Spleen (tissue), 11 donors: ENCODE results near the gene CCDC88C. TPM values are rescaled to one million over a fixed set of nuclear protein-coding genes. Genes with fewer than 3 reads are reported as not detected.

Experiments
- DNase-seq: peaks from one replicate; pipeline ENCODE4 v3.0.0-alpha.2; 2020
- H3K27ac ChIP-seq, 8 donors: fragments of 200-600 bp; sonication (generic) in 7 of 8; 1 replicate in 4 of 8; 2 replicates in 4 of 8; pipeline versions ENCODE4 v1.5.0 to v1.8.0; 2016 to 2021; ENCODE audit warnings: inconsistent platforms in 4 of 8, mild to moderate bottlenecking in 4 of 8, moderate library complexity in 1 of 8
- H3K27me3 ChIP-seq, 7 donors: fragments of 200-600 bp; sonication (generic) in 6 of 7; replicated peaks in 1 of 7; 1 replicate in 4 of 7; 2 replicates in 3 of 7; pipeline versions ENCODE4 v1.5.0 to v1.8.0; 2016 to 2021; ENCODE audit warnings: inconsistent platforms in 3 of 7, mild to moderate bottlenecking in 1 of 7
- H3K36me3 ChIP-seq, 6 donors: fragments of 200-600 bp; sonication (generic) in 5 of 6; 1 replicate in 4 of 6; 2 replicates in 2 of 6; pipeline versions ENCODE4 v1.5.0 to v1.8.0; 2016 to 2021; ENCODE audit warnings: inconsistent platforms in 2 of 6
- H3K4me1 ChIP-seq, 6 donors: fragments of 200-600 bp; sonication (generic) in 5 of 6; 1 replicate in 3 of 6; 2 replicates in 3 of 6; pipeline versions ENCODE4 v1.5.0 to v1.8.0; 2016 to 2021; ENCODE audit warnings: inconsistent platforms in 3 of 6
- H3K4me3 ChIP-seq, 8 donors: fragments of 200-600 bp; sonication (generic) in 7 of 8; 1 replicate in 4 of 8; 2 replicates in 4 of 8; pipeline versions ENCODE4 v1.5.0 to v1.8.0; 2016 to 2021; ENCODE audit warnings: inconsistent platforms in 4 of 8, mild to moderate bottlenecking in 4 of 8, moderate library complexity in 2 of 8
- H3K9me3 ChIP-seq, 8 donors: fragments of 200-600 bp; sonication (generic) in 7 of 8; 1 replicate in 4 of 8; 2 replicates in 4 of 8; pipeline versions ENCODE4 v1.5.0 to v1.8.0; 2016 to 2021; ENCODE audit warnings: inconsistent platforms in 4 of 8
- POLR2A ChIP-seq, 3 donors: fragments of 450-650 bp; IDR thresholded peaks; one replicate each; pipeline ENCODE4 v1.5.1; 2017; ENCODE audit warnings: antibody characterized with exemption in 3 of 3, mild to moderate bottlenecking in 1 of 3
- POLR2AphosphoS5 ChIP-seq, 3 donors: sonication (generic); formaldehyde crosslinking; IDR thresholded peaks; one replicate each; pipeline ENCODE4 v1.5.1; 2017; ENCODE audit warnings: antibody characterized with exemption in 3 of 3
- WGBS, 5 donors: extraction: QIAGEN DNeasy Blood & Tissue Kit in 3 of 5; methylation state at CpG; one replicate each; pipeline versions ENCODE4 v1.1.5 to v1.1.7; 2013 to 2018; 5-methylcytosine and 5-hydroxymethylcytosine counted together
- intact Hi-C: fragments of 100-400 bp; cut with DNase I; formaldehyde crosslinking; loops from one replicate; pipeline ENCODE4 v1.15.0; 2023; ENCODE audit warnings: low total_unique reads
- polyA plus RNA-seq, 3 donors: library from polyadenylated mRNA; stranded (reverse); fragments of 200-250 nt; gene quantifications; one replicate each; pipeline ENCODE4 v1.2.1, GENCODE V29; 2013
- total RNA-seq, 7 donors: library from RNA; depleted of rRNA in 3 of 7; stranded (reverse); fragments of >200 nt in 3 of 7; fragmentation: NEBNext Ultra II Directional in 4 of 7; extraction: Animal tissue kit (Norgen Biotek cat#: 25700) in 4 of 7; gene quantifications; one replicate each; pipeline versions ENCODE4 v1.1.0 to v1.2.1, GENCODE V29; 2016 to 2021
- TF ChIP-seq, protein P1 (sequence below), 11 experiments: fragments of 200-600 bp in 7 of 11; fragments of 450-650 bp in 4 of 11; sonication (generic) in 4 of 11; IDR thresholded peaks in 8 of 11; conservative IDR thresholded peaks in 3 of 11; 1 replicate in 7 of 11; 2 replicates in 4 of 11; pipeline versions ENCODE4 v1.4.0 to v1.8.0; 2016 to 2021; ENCODE audit warnings: antibody characterized with exemption in 11 of 11, inconsistent platforms in 4 of 11, mild to moderate bottlenecking in 1 of 11
- donor health status: healthy with polysubstance abuse.
- donor health status: DM: no; HTN: no; CAD: no; lungs with moderate emphysema.
- donor health status: DM: no; HTN: no; CAD: no.
- donor health status: Bipolar disorder and iron deficiency.
- donor health status: healthy.
- donor health status: DM: no; HTN: no; CAD: no.
- donor health status: DM: yes; HTN: yes; CAD: no.

Gene CCDC88C
- total and polyA plus RNA-seq, 10 donors = 23.2 to 136 (median 101) TPM

DNA sequence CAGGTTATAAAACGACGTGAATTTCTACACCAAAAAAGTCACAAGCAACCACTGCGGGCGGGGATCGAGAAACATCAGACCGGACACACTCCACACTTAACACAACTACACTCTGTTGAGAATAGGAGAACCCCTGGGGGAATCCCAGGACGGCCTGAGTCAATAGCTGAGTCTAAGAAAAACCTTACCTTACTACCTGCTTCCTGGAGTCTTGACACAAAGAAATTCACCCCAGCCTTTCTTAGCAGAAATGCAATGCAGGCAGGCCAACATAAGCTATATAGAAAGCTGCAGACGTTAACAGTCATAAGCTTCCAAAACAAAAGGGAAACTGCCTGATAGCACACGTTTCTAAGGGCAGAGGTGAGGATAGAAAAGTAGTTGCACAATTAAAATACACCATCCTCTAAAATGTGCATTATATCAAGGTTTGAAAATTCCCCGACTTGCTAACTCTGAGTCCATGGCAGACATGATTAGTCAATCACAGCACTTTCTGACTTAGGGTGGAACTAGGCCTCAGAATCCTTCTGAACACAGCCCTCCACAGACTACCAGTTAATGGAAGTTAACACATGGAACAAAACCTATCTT is 68.0 kb downstream of the CCDC88C start:
- peak; percentile 45 for DNase-seq
- intact Hi-C loops = no loop called here
- H3K36me3 ChIP-seq = peaks cover 0 to 28% (median 0%) of the 10 kb centered on the region in 6 donors
- WGBS, 5 donors = 58 to 67% (median 61%) methylated on average over 10 of the region's 10 CpGs
- peaks cover 30 to 95% (median 77%) of the 10 kb centered on the region in 6 donors for H3K4me1 ChIP-seq
- peaks cover 0 to 3% (median 0%) of the 10 kb centered on the region in 8 donors for H3K9me3 ChIP-seq
- H3K27me3 ChIP-seq = no peaks in the 10 kb centered on the region
- H3K27ac ChIP-seq = peak overlapping the region in 7 of 8 donors; percentile 0 to 85 (median 71)
- TF ChIP-seq, protein P1, sequence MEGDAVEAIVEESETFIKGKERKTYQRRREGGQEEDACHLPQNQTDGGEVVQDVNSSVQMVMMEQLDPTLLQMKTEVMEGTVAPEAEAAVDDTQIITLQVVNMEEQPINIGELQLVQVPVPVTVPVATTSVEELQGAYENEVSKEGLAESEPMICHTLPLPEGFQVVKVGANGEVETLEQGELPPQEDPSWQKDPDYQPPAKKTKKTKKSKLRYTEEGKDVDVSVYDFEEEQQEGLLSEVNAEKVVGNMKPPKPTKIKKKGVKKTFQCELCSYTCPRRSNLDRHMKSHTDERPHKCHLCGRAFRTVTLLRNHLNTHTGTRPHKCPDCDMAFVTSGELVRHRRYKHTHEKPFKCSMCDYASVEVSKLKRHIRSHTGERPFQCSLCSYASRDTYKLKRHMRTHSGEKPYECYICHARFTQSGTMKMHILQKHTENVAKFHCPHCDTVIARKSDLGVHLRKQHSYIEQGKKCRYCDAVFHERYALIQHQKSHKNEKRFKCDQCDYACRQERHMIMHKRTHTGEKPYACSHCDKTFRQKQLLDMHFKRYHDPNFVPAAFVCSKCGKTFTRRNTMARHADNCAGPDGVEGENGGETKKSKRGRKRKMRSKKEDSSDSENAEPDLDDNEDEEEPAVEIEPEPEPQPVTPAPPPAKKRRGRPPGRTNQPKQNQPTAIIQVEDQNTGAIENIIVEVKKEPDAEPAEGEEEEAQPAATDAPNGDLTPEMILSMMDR (IDR thresholded peaks at IDR 0.05 in 8 of 11, conservative IDR thresholded peaks at IDR 0.05 in 3 of 11) = no peak
- TF ChIP-seq POLR2A (IDR thresholded peaks at IDR 0.05) = no peak
- TF ChIP-seq POLR2AphosphoS5 (IDR thresholded peaks at IDR 0.05) = no peak
- H3K4me3 ChIP-seq = no peak overlapping the region

- peak; percentile 3 for DNase-seq
- Histone ChIP-seq H3K36me3 (peaks cover 0 to 22% (median 0%) of the 10 kb centered on the region in 6 donors), H3K27me3 (no peaks in the 10 kb centered on the region), H3K9me3 (peaks cover 0 to 3% (median 0%) of the 10 kb centered on the region in 8 donors), H3K4me1 (peaks cover 30 to 95% (median 74%) of the 10 kb centered on the region in 6 donors), H3K27ac (peak overlapping the region in 7 of 8 donors; percentile 0 to 85 (median 71)), H3K4me3 (no peak overlapping the region)
- intact Hi-C loops = no loop called here
- no peak for TF ChIP-seq POLR2A (IDR thresholded peaks at IDR 0.05)
- no peak for TF ChIP-seq POLR2AphosphoS5 (IDR thresholded peaks at IDR 0.05)
- TF ChIP-seq, protein P1 (IDR thresholded peaks at IDR 0.05 in 8 of 11, conservative IDR thresholded peaks at IDR 0.05 in 3 of 11) = no peak
- 47 to 65% (median 52%) methylated on average over 9 of the region's 9 CpGs for WGBS, 5 donors
These were observed 68.7 kb downstream of the CCDC88C start for GRCh38 chr14:91348845-91349465.

GRCh38 chr14:91346838-91347173 is 70.8 kb downstream of the CCDC88C start:
- Histone ChIP-seq H3K27me3 (no peaks in the 10 kb centered on the region), H3K9me3 (peaks cover 0 to 3% (median 0%) of the 10 kb centered on the region in 8 donors), H3K4me3 (no peak overlapping the region), H3K4me1 (peaks cover 26 to 78% (median 56%) of the 10 kb centered on the region in 6 donors), H3K27ac (peak overlapping the region in 3 of 8 donors; percentile 10 to 62 (median 30)), H3K36me3 (peaks cover 0 to 19% (median 12%) of the 10 kb centered on the region in 6 donors)
- peak; percentile 34 for DNase-seq
- 80 to 94% (median 91%) methylated on average over 4 of the region's 4 CpGs for WGBS, 5 donors
- intact Hi-C loops = no loop called here
- no peak for TF ChIP-seq POLR2AphosphoS5 (IDR thresholded peaks at IDR 0.05)
- TF ChIP-seq POLR2A (IDR thresholded peaks at IDR 0.05) = no peak
- TF ChIP-seq, protein P1 (IDR thresholded peaks at IDR 0.05 in 8 of 11, conservative IDR thresholded peaks at IDR 0.05 in 3 of 11) = no peak

- Histone ChIP-seq H3K4me3 (no peak overlapping the region), H3K27me3 (no peaks in the 10 kb centered on the region), H3K9me3 (peaks cover 0 to 3% (median 0%) of the 10 kb centered on the region in 8 donors), H3K27ac (peak overlapping the region in 2 of 8 donors; percentile 0 to 37), H3K4me1 (peaks cover 9 to 51% (median 28%) of the 10 kb centered on the region in 6 donors), H3K36me3 (peaks cover 2 to 45% (median 37%) of the 10 kb centered on the region in 6 donors)
- 37 to 58% (median 48%) methylated on average over 5 of the region's 5 CpGs for WGBS, 5 donors
- intact Hi-C loops = no loop called here
- DNase-seq = no peak
- no peak for TF ChIP-seq POLR2A (IDR thresholded peaks at IDR 0.05)
- no peak for TF ChIP-seq POLR2AphosphoS5 (IDR thresholded peaks at IDR 0.05)
- TF ChIP-seq, protein P1 (IDR thresholded peaks at IDR 0.05 in 8 of 11, conservative IDR thresholded peaks at IDR 0.05 in 3 of 11) = no peak
These were observed 73.5 kb downstream of the CCDC88C start for GRCh38 chr14:91344096-91344495.
